HepG2 (cell line): ENCODE data around the gene INHBE. TPM values are rescaled to one million over a fixed set of nuclear protein-coding genes. Genes with fewer than 3 reads are reported as not detected.
A peak's percentile ranks its signal among the peaks of the same experiment; 100 is the strongest.

ENCODE experiments used
- CSRNP2 ChIP-seq: sonication (generic); formaldehyde crosslinking; conservative IDR thresholded peaks from 2 replicates; pipeline ENCODE4 v1.8.0; 2022; ENCODE audit warnings: low read depth, missing genetic modification reagents
- EEA1 ChIP-seq: sonication (generic); formaldehyde crosslinking; IDR thresholded peaks from 2 replicates; pipeline ENCODE4 v1.5.1; 2020; ENCODE audit warnings: mild to moderate bottlenecking, missing genetic modification reagents, borderline replicate concordance
- FOSL1 ChIP-seq: sonication (generic); formaldehyde crosslinking; IDR thresholded peaks from 2 replicates; pipeline ENCODE4 v1.9.0; 2021; ENCODE audit warnings: missing genetic modification reagents, borderline replicate concordance
- FOXM1 ChIP-seq: sonication (generic); formaldehyde crosslinking; IDR thresholded peaks from 2 replicates; pipeline ENCODE4 v1.5.0; 2020; ENCODE audit warnings: missing genetic modification reagents
- FOXP1 ChIP-seq, 2 experiments: fragments of 450-650 bp in 1 of 2; IDR thresholded peaks; 2 replicates each; pipeline ENCODE4 v1.6.1; 2017 to 2018; ENCODE audit warnings: antibody characterized with exemption in 1 of 2
- MEF2D ChIP-seq: sonication (generic); formaldehyde crosslinking; IDR thresholded peaks from 2 replicates; pipeline ENCODE4 v1.5.1; 2020; ENCODE audit warnings: mild to moderate bottlenecking, missing genetic modification reagents
- NBN ChIP-seq: fragments of 450-650 bp; conservative IDR thresholded peaks from 2 replicates; pipeline ENCODE4 v1.6.1; 2017
- NR2C2 ChIP-seq: sonication (generic); formaldehyde crosslinking; IDR thresholded peaks from 2 replicates; pipeline ENCODE4 v1.4.0; 2020; ENCODE audit warnings: missing genetic modification reagents, mild to moderate bottlenecking, moderate library complexity, borderline replicate concordance
- PHF21A ChIP-seq: sonication (generic); formaldehyde crosslinking; IDR thresholded peaks from 2 replicates; pipeline ENCODE4 v1.5.0; 2020; ENCODE audit warnings: mild to moderate bottlenecking, missing genetic modification reagents
- POLR2G ChIP-seq: fragments of 200-400 bp; formaldehyde crosslinking; IDR thresholded peaks from 2 replicates; pipeline ENCODE4 v1.6.1; 2018; ENCODE audit warnings: mild to moderate bottlenecking, low read depth, low read length, moderate library complexity
- PPARG ChIP-seq: conservative IDR thresholded peaks from 2 replicates; pipeline ENCODE4 v1.6.1; 2016; ENCODE audit warnings: missing biosample characterization, missing genetic modification reagents
- RARG ChIP-seq: sonication (generic); formaldehyde crosslinking; IDR thresholded peaks from 2 replicates; pipeline ENCODE4 v1.4.0; 2020; ENCODE audit warnings: low read depth, mild to moderate bottlenecking, missing genetic modification reagents
- RXRB ChIP-seq: IDR thresholded peaks from 2 replicates; pipeline ENCODE4 v1.6.1; 2016; ENCODE audit warnings: borderline replicate concordance, missing genetic modification reagents, missing compliant biosample characterization
- SKI ChIP-seq: fragments of 450-650 bp; IDR thresholded peaks from one replicate; pipeline ENCODE4 v1.6.1; 2018; ENCODE audit warnings: mild to moderate bottlenecking; ENCODE audit not compliant: partially characterized antibody
- SMAD1 ChIP-seq: sonication (generic); formaldehyde crosslinking; IDR thresholded peaks from 2 replicates; pipeline ENCODE4 v1.4.0; 2020; ENCODE audit warnings: missing genetic modification reagents, low read depth, mild to moderate bottlenecking, borderline replicate concordance
- TFDP1 ChIP-seq: IDR thresholded peaks from 2 replicates; pipeline ENCODE4 v1.6.1; 2016; ENCODE audit warnings: missing compliant biosample characterization, missing genetic modification reagents, borderline replicate concordance
- ZMYM4 ChIP-seq: sonication (generic); formaldehyde crosslinking; IDR thresholded peaks from 2 replicates; pipeline ENCODE4 v1.8.1; 2023; ENCODE audit warnings: mild to moderate bottlenecking, missing genetic modification reagents
- ZNF367 ChIP-seq: sonication (generic); formaldehyde crosslinking; IDR thresholded peaks from 2 replicates; pipeline ENCODE4 v1.4.0; 2020; ENCODE audit warnings: missing genetic modification reagents, borderline replicate concordance
- ZNF501 ChIP-seq: sonication (generic); formaldehyde crosslinking; IDR thresholded peaks from 2 replicates; pipeline ENCODE4 v1.5.1; 2020; ENCODE audit warnings: mild to moderate bottlenecking, moderate library complexity, missing genetic modification reagents
- ZNF569 ChIP-seq: sonication (generic); formaldehyde crosslinking; IDR thresholded peaks from 2 replicates; pipeline ENCODE4 v1.5.0; 2020; ENCODE audit warnings: mild to moderate bottlenecking, missing genetic modification reagents, moderate library complexity, borderline replicate concordance
- ZNF644 ChIP-seq: IDR thresholded peaks from 2 replicates; pipeline ENCODE4 v1.6.1; 2016; ENCODE audit warnings: low read depth
- ZNF687 ChIP-seq: sonication (generic); formaldehyde crosslinking; IDR thresholded peaks from 2 replicates; pipeline ENCODE4 v1.5.1; 2020; ENCODE audit warnings: mild to moderate bottlenecking, missing genetic modification reagents, moderate library complexity
- polyA plus RNA-seq, 8 experiments: library from polyadenylated mRNA; depleted of rRNA in 3 of 8; stranded (reverse) in 7 of 8; unstranded in 1 of 8; fragments of >200 nt; fragmentation: Illumina TruSeq in 4 of 8; extraction: Trizol in 4 of 8; gene quantifications; 2 replicates each; pipeline versions ENCODE4 v1.2.1 to v1.2.3, GENCODE V29; 2011 to 2016; ENCODE audit warnings: low read depth in 4 of 8, missing spikeins in 1 of 8, mixed read lengths in 1 of 8; ENCODE audit not compliant: insufficient read depth in 1 of 8
- total RNA-seq, 5 experiments: library from RNA; depleted of rRNA; stranded (reverse); fragments of >200 nt; fragmentation: Illumina TruSeq; extraction: Trizol; gene quantifications; 2 replicates each; pipeline ENCODE4 v1.2.3, GENCODE V29; 2016; ENCODE audit warnings: low read depth in 1 of 5

INHBE gene
- total and polyA plus RNA-seq, 2 of the 13 experiments (the other 11 are each of a cell fraction or from before 2014, with no cell fraction given), result 17.0 to 32.0 TPM

GRCh38 chr12:57454566-57455373 is at the start of gene INHBE (continued):
- TF ChIP-seq EEA1 (CRISPR knock-in tag), result no peak
- TF ChIP-seq FOXM1 (CRISPR knock-in tag), result no peak
- peak; percentile 95 for TF ChIP-seq SKI
- no peak for TF ChIP-seq RARG (CRISPR knock-in tag)
- peak; percentile 40; the same call in 1 of the 2 replicates for TF ChIP-seq PPARG (CRISPR knock-in tag)
- no peak for TF ChIP-seq CSRNP2 (CRISPR knock-in tag)
- TF ChIP-seq FOXP1 (IDR thresholded peaks at IDR 0.05), result no peak
- TF ChIP-seq FOXP1 (CRISPR knock-in tag; IDR thresholded peaks at IDR 0.05), result peak; percentile 67
- TF ChIP-seq RXRB, result peak; percentile 89
- TF ChIP-seq ZNF501 (CRISPR knock-in tag), result peak; percentile 43; the same call in 1 of the 2 replicates
- TF ChIP-seq ZNF644 (CRISPR knock-in tag), result peak; percentile 81
- TF ChIP-seq TFDP1 (CRISPR knock-in tag), result peak; percentile 44; the same call in 1 of the 2 replicates
- TF ChIP-seq PHF21A (CRISPR knock-in tag), result peak; percentile 90
- peak; percentile 90 for TF ChIP-seq MEF2D (CRISPR knock-in tag)
- no peak for TF ChIP-seq ZNF367 (CRISPR knock-in tag)
- peak; percentile 85 for TF ChIP-seq NR2C2 (CRISPR knock-in tag)
- no peak for TF ChIP-seq NBN
- TF ChIP-seq ZNF687 (CRISPR knock-in tag), result peak; percentile 98
- peak; percentile 76; the same call in 1 of the 2 replicates for TF ChIP-seq ZMYM4 (CRISPR knock-in tag)
- TF ChIP-seq FOSL1, result no peak
- TF ChIP-seq ZNF569, result 0 out of 2 replicates have a peak, but pooled peaks have one; percentile 41
- TF ChIP-seq SMAD1 (CRISPR knock-in tag), result 0 out of 2 replicates have a peak, but pooled peaks have one; percentile 67
- peak; percentile 69 for TF ChIP-seq POLR2G
